GM19397 (cell line): ENCODE data around the gene ABHD17A.

Experiments
- ATAC-seq: cut with Tn5 transposase; IDR thresholded peaks from one replicate; pipeline ENCODE4 v1.9.1; 2021; ENCODE audit warnings: mild to moderate bottlenecking, moderate library complexity; ENCODE audit not compliant: unreplicated experiment

ABHD17A gene

GRCh38 chr19:1854542-1855039 lies 30.7 kb downstream of the ABHD17A start:
- no peak for ATAC-seq

GRCh38 chr19:1854039-1854541 lies 31.2 kb downstream of the ABHD17A start:
- no peak for ATAC-seq

- no peak for ATAC-seq
Observed at GRCh38 chr19:1853295-1854038, 31.8 kb downstream of the ABHD17A start.

GRCh38 chr19:1852581-1853128 lies 32.6 kb downstream of the ABHD17A start:
- ATAC-seq, result no peak

- ATAC-seq, result no peak
Observed at GRCh38 chr19:1851654-1852580, 33.4 kb downstream of the ABHD17A start.

GRCh38 chr19:1850809-1851653 lies 34.3 kb downstream of the ABHD17A start:
- no peak for ATAC-seq

- no peak for ATAC-seq
Observed at GRCh38 chr19:1849886-1850398, 35.4 kb downstream of the ABHD17A start.

- ATAC-seq, result no peak
Observed at GRCh38 chr19:1849132-1849474, 36.2 kb downstream of the ABHD17A start.

- ATAC-seq, result peak; percentile 71
Observed at GRCh38 chr19:1848399-1849131, 36.7 kb downstream of the ABHD17A start, which contains the start of gene REXO1. Gene REXO1, minus strand, starts transcription at chr19:1848483. Its CDS starts 125 bp downstream, at chr19:1848358.

GRCh38 chr19:1847684-1848398 lies 37.5 kb downstream of the ABHD17A start:
- ATAC-seq, result peak; percentile 28

GRCh38 chr19:1847348-1847683 lies 38.0 kb downstream of the ABHD17A start:
- ATAC-seq, result no peak

- ATAC-seq, result no peak
Observed at GRCh38 chr19:1846517-1847204, 38.6 kb downstream of the ABHD17A start.

- ATAC-seq, result no peak
Observed at GRCh38 chr19:1845642-1846041, 39.7 kb downstream of the ABHD17A start.

- ATAC-seq, result no peak
Observed at GRCh38 chr19:1845125-1845515, 40.2 kb downstream of the ABHD17A start.

GRCh38 chr19:1844513-1845124 lies 40.7 kb downstream of the ABHD17A start:
- ATAC-seq, result no peak

- ATAC-seq, result no peak
Observed at GRCh38 chr19:1843646-1844394, 41.5 kb downstream of the ABHD17A start.

GRCh38 chr19:1843116-1843515 lies 42.2 kb downstream of the ABHD17A start:
- no peak for ATAC-seq
